ENCODE measurements around the gene GABARAPL2. TPM values are rescaled to one million over a fixed set of nuclear protein-coding genes. Genes with fewer than 3 reads are reported as not detected.
A peak's percentile ranks its signal among the peaks of the same experiment; 100 is the strongest.

GABARAPL2 gene
- total RNA-seq, 1 donor from 2014 or later = 87.0 TPM

- Mint-ChIP-seq H3K36me3 (ENCODE audit: low read depth) (no peaks in the 10 kb centered on the region), H3K4me1 (peaks cover 7% of the 10 kb centered on the region), H3K27me3 (ENCODE audit: low read depth) (no peaks in the 10 kb centered on the region), H3K9me3 (no peaks in the 10 kb centered on the region), H3K4me3 (no peak overlapping the region), H3K27ac (ENCODE audit: unreplicated experiment) (no peak overlapping the region)
- no peak for DNase-seq (ENCODE audit: low read depth, low spot score)
- TF ChIP-seq, protein P1, sequence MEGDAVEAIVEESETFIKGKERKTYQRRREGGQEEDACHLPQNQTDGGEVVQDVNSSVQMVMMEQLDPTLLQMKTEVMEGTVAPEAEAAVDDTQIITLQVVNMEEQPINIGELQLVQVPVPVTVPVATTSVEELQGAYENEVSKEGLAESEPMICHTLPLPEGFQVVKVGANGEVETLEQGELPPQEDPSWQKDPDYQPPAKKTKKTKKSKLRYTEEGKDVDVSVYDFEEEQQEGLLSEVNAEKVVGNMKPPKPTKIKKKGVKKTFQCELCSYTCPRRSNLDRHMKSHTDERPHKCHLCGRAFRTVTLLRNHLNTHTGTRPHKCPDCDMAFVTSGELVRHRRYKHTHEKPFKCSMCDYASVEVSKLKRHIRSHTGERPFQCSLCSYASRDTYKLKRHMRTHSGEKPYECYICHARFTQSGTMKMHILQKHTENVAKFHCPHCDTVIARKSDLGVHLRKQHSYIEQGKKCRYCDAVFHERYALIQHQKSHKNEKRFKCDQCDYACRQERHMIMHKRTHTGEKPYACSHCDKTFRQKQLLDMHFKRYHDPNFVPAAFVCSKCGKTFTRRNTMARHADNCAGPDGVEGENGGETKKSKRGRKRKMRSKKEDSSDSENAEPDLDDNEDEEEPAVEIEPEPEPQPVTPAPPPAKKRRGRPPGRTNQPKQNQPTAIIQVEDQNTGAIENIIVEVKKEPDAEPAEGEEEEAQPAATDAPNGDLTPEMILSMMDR (conservative IDR thresholded peaks at IDR 0.05) = peak; percentile 46
Observed at GRCh38 chr16:75550211-75550662, 15.9 kb upstream of the GABARAPL2 start.

DNA sequence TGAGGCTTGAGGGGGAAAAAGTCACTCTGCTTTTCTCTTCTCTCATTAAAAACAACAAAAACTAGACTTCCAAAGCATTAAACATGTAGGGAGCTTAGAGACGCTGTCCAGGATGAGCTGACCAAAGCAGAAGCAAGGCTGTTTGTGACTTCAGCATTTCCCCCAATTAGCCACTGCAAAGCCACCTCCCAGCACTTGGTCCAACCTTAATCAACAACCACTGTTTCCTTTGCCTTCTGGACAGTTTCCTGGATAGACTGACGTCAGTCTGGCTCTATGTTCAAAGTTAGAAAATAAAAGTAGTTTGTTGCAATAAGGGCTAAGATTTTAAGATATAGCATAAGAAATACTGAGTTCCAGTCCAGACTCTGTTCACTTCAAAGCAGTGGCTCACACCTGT is 13.2 kb upstream of the GABARAPL2 start:
- Mint-ChIP-seq H3K4me1 (peaks cover 18% of the 10 kb centered on the region), H3K27ac (ENCODE audit: unreplicated experiment) (no peak overlapping the region), H3K4me3 (no peak overlapping the region), H3K27me3 (ENCODE audit: low read depth) (no peaks in the 10 kb centered on the region), H3K9me3 (no peaks in the 10 kb centered on the region), H3K36me3 (ENCODE audit: low read depth) (no peaks in the 10 kb centered on the region)
- TF ChIP-seq, protein P1 (conservative IDR thresholded peaks at IDR 0.05) = no peak
- DNase-seq (ENCODE audit: low read depth, low spot score) = no peak

DNA sequence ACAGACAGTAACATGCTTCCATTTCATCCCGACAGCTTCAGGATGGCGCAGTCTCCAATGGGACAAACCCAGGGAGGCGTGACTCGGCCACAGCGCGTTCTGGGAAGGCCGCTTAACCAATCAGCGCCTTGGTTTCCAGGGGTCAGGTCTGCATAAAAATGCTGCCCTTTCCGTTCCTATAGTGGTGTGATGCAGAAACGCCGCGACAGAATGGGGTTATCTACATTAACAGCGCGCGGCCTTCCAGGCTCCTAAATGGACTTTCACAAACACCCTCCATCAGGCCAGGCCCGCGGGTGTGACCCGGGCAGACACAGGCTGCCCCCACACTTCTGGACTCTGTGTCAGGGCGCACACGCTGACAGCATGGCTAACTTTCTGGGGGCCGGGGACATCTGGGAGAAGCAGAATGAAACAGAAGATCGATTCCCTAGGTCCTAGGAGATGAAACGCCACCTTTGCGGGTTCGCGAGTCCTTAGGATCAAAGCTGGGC is 10.9 kb upstream of the GABARAPL2 start:
- Mint-ChIP-seq H3K36me3 (ENCODE audit: low read depth) (no peaks in the 10 kb centered on the region), H3K4me1 (peaks cover 35% of the 10 kb centered on the region), H3K9me3 (no peaks in the 10 kb centered on the region), H3K27me3 (ENCODE audit: low read depth) (no peaks in the 10 kb centered on the region), H3K4me3 (peak overlapping the region; percentile 99), H3K27ac (ENCODE audit: unreplicated experiment) (peak overlapping the region; percentile 99)
- DNase-seq (ENCODE audit: low read depth, low spot score) = peak; percentile 73
- TF ChIP-seq, protein P1 (conservative IDR thresholded peaks at IDR 0.05) = peak; percentile 4

- Mint-ChIP-seq H3K36me3 (ENCODE audit: low read depth) (no peaks in the 10 kb centered on the region), H3K9me3 (no peaks in the 10 kb centered on the region), H3K4me1 (peaks cover 38% of the 10 kb centered on the region), H3K27me3 (ENCODE audit: low read depth) (no peaks in the 10 kb centered on the region), H3K4me3 (peak within 1 kb of the TSS; percentile 99), H3K27ac (ENCODE audit: unreplicated experiment) (peak within 1 kb of the TSS; percentile 99)
- DNase-seq (ENCODE audit: low read depth, low spot score) = peak; percentile 95
- TF ChIP-seq, protein P1 (conservative IDR thresholded peaks at IDR 0.05) = peak; percentile 11
Observed at GRCh38 chr16:75555707-75556430, 10.3 kb upstream of the GABARAPL2 start, which contains the start of gene TMEM231. TSS of gene TMEM231 (minus strand) at chr16:75556252. CDS start at chr16:75556209, 43 bp downstream.

DNA sequence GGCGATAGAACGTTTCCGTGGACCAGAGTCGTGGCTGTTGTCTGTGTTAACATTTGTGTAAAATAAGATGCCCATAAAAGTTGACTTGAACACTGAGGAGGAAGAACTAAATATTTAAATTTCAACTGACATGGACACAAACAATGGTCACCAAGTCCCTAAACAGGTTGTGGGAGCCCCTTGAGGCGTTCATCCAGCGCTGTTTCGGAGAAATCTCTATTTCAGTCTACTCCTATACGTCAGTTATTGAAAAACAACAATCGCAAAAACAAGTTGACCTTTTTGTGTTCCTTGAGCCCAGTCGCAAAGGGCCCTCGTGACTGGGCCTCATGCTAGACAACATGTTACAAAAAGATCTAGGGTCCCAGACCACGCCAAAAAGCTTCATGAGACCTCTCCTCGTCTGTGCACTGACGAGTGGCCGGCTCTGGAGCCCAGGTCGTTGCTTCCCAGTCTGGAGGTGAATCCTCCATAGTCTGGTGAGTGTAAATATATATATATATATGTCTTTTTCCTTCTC is 9.7 kb upstream of the GABARAPL2 start:
- TF ChIP-seq, protein P1 (conservative IDR thresholded peaks at IDR 0.05) = no peak
- peaks cover 39% of the 10 kb centered on the region for H3K4me1 Mint-ChIP-seq
- DNase-seq (ENCODE audit: low read depth, low spot score) = no peak
- peak overlapping the region; percentile 99 for H3K27ac Mint-ChIP-seq (ENCODE audit: unreplicated experiment)
- H3K27me3 Mint-ChIP-seq (ENCODE audit: low read depth) = no peaks in the 10 kb centered on the region
- H3K9me3 Mint-ChIP-seq = no peaks in the 10 kb centered on the region
- no peaks in the 10 kb centered on the region for H3K36me3 Mint-ChIP-seq (ENCODE audit: low read depth)
- peak overlapping the region; percentile 99 for H3K4me3 Mint-ChIP-seq
